Measurements from ENCODE around the gene BLACAT1. TPM values are rescaled to one million over a fixed set of nuclear protein-coding genes. Genes with fewer than 3 reads are reported as not detected.

The BLACAT1 gene
- total RNA-seq, 1 experiment from 2014 or later: not detected

GRCh38 chr1:205454903-205455335, 926 bp downstream of the BLACAT1 start:
- no peaks in the 10 kb centered on the region for H3K9me3 ChIP-seq (ENCODE audit: low read length)
- no peak overlapping the region for H2AFZ ChIP-seq (ENCODE audit: low read length)
- no peaks in the 10 kb centered on the region for H4K20me1 ChIP-seq (ENCODE audit: insufficient read depth, low read depth, low read length)
- no peaks in the 10 kb centered on the region for H3K27me3 ChIP-seq (ENCODE audit: low read length)
- H3K4me1 ChIP-seq (ENCODE audit: low read length): no peaks in the 10 kb centered on the region
- no peaks in the 10 kb centered on the region for H3K9me2 ChIP-seq (replicated peaks; ENCODE audit: insufficient read depth, low read length)
- no peak overlapping the region for H3K4me2 ChIP-seq (ENCODE audit: low read depth, low read length, poor library complexity, severe bottlenecking)
- H3K4me3 ChIP-seq (ENCODE audit: low read length): no peak overlapping the region
- H3K9ac ChIP-seq (ENCODE audit: low read length): no peak overlapping the region
- no peak overlapping the region for H3K27ac ChIP-seq (ENCODE audit: low read length)
- no peaks in the 10 kb centered on the region for H3K36me3 ChIP-seq (ENCODE audit: insufficient read depth, low read length)
- no peak for DNase-seq
- no peaks in the 10 kb centered on the region for H3K79me2 ChIP-seq (ENCODE audit: low read length)

DNA sequence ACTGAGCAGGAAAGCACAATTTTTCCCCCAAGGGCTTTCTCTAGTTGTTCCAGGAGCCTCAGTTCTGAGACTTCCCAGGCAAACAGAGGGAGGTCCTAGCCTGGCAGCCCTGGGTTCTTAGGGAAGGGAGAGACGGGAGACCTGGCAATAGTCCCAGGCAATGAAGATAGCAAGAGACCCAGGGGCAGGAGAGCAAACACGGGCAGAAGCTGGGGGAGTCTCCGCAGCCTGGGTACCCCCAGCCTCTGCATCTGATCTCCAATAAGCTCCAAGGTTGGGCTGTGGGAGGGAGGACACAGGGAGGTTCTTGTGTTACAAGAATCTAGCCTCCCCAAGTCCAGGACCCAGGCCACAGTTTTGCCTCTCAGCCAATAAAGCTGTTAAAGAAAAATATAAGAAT, 2.4 kb downstream of the BLACAT1 start:
- H3K4me3 ChIP-seq (ENCODE audit: low read length): no peak overlapping the region
- H3K36me3 ChIP-seq (ENCODE audit: insufficient read depth, low read length): no peaks in the 10 kb centered on the region
- H3K79me2 ChIP-seq (ENCODE audit: low read length): no peaks in the 10 kb centered on the region
- no peaks in the 10 kb centered on the region for H3K9me3 ChIP-seq (ENCODE audit: low read length)
- no peaks in the 10 kb centered on the region for H3K9me2 ChIP-seq (replicated peaks; ENCODE audit: insufficient read depth, low read length)
- no peak overlapping the region for H3K27ac ChIP-seq (ENCODE audit: low read length)
- no peaks in the 10 kb centered on the region for H3K27me3 ChIP-seq (ENCODE audit: low read length)
- no peaks in the 10 kb centered on the region for H3K4me1 ChIP-seq (ENCODE audit: low read length)
- no peak overlapping the region for H3K9ac ChIP-seq (ENCODE audit: low read length)
- no peaks in the 10 kb centered on the region for H4K20me1 ChIP-seq (ENCODE audit: insufficient read depth, low read depth, low read length)
- no peak overlapping the region for H2AFZ ChIP-seq (ENCODE audit: low read length)
- no peak for DNase-seq
- no peak overlapping the region for H3K4me2 ChIP-seq (ENCODE audit: low read depth, low read length, poor library complexity, severe bottlenecking)

GRCh38 chr1:205452933-205453332, 2.9 kb downstream of the BLACAT1 start:
- DNase-seq: no peak
- Histone ChIP-seq H3K4me2 (ENCODE audit: low read depth, low read length, poor library complexity, severe bottlenecking) (no peak overlapping the region), H2AFZ (ENCODE audit: low read length) (no peak overlapping the region), H3K4me3 (ENCODE audit: low read length) (no peak overlapping the region), H3K4me1 (ENCODE audit: low read length) (no peaks in the 10 kb centered on the region), H3K9me3 (ENCODE audit: low read length) (no peaks in the 10 kb centered on the region), H4K20me1 (ENCODE audit: insufficient read depth, low read depth, low read length) (no peaks in the 10 kb centered on the region), H3K9ac (ENCODE audit: low read length) (no peak overlapping the region), H3K36me3 (ENCODE audit: insufficient read depth, low read length) (no peaks in the 10 kb centered on the region), H3K79me2 (ENCODE audit: low read length) (no peaks in the 10 kb centered on the region), H3K27ac (ENCODE audit: low read length) (no peak overlapping the region), H3K9me2 (replicated peaks; ENCODE audit: insufficient read depth, low read length) (no peaks in the 10 kb centered on the region), H3K27me3 (ENCODE audit: low read length) (no peaks in the 10 kb centered on the region)

- Histone ChIP-seq H3K4me3 (ENCODE audit: low read length) (no peak overlapping the region), H3K27me3 (ENCODE audit: low read length) (no peaks in the 10 kb centered on the region), H3K9me3 (ENCODE audit: low read length) (no peaks in the 10 kb centered on the region), H4K20me1 (ENCODE audit: insufficient read depth, low read depth, low read length) (no peaks in the 10 kb centered on the region), H3K9me2 (replicated peaks; ENCODE audit: insufficient read depth, low read length) (no peaks in the 10 kb centered on the region), H3K4me1 (ENCODE audit: low read length) (no peaks in the 10 kb centered on the region), H3K9ac (ENCODE audit: low read length) (no peak overlapping the region), H3K27ac (ENCODE audit: low read length) (no peak overlapping the region), H3K79me2 (ENCODE audit: low read length) (no peaks in the 10 kb centered on the region), H3K4me2 (ENCODE audit: low read depth, low read length, poor library complexity, severe bottlenecking) (no peak overlapping the region), H3K36me3 (ENCODE audit: insufficient read depth, low read length) (no peaks in the 10 kb centered on the region), H2AFZ (ENCODE audit: low read length) (no peak overlapping the region)
- no peak for DNase-seq
Observed at GRCh38 chr1:205452364-205452763, 3.5 kb downstream of the BLACAT1 start.

GRCh38 chr1:205451759-205452164, 4.1 kb downstream of the BLACAT1 start:
- Histone ChIP-seq H3K4me2 (ENCODE audit: low read depth, low read length, poor library complexity, severe bottlenecking) (no peak overlapping the region), H3K27me3 (ENCODE audit: low read length) (no peaks in the 10 kb centered on the region)

DNA sequence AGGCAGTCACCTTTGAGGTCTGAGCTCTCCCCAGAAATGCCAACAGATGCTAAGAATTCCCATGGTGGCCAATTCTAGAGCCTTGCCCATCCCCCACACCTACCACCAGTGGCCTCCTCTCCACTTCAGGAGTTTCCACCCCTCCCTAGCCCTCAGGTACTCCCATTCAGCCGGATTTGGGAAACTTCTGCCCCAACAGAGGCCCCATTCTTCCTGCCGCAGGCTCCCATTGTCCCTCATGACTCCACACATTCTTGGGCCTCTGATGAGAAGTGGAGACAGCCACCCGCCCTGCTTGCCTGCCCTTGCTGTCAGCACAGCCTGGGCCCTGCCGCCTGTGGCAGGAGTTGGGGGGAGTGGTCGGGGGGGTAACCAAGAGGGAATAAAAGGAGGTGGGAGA, 4.6 kb downstream of the BLACAT1 start:
- Histone ChIP-seq H3K9me3 (ENCODE audit: low read length) (no peaks in the 10 kb centered on the region), H3K4me1 (ENCODE audit: low read length) (no peaks in the 10 kb centered on the region), H4K20me1 (ENCODE audit: insufficient read depth, low read depth, low read length) (no peaks in the 10 kb centered on the region), H3K4me3 (ENCODE audit: low read length) (no peak overlapping the region), H3K4me2 (ENCODE audit: low read depth, low read length, poor library complexity, severe bottlenecking) (no peak overlapping the region), H3K79me2 (ENCODE audit: low read length) (no peaks in the 10 kb centered on the region), H3K27me3 (ENCODE audit: low read length) (no peaks in the 10 kb centered on the region), H3K36me3 (ENCODE audit: insufficient read depth, low read length) (no peaks in the 10 kb centered on the region), H2AFZ (ENCODE audit: low read length) (no peak overlapping the region), H3K9ac (ENCODE audit: low read length) (no peak overlapping the region), H3K27ac (ENCODE audit: low read length) (no peak overlapping the region), H3K9me2 (replicated peaks; ENCODE audit: insufficient read depth, low read length) (no peaks in the 10 kb centered on the region)
- no peak for DNase-seq

More at GRCh38 chr1:205451759-205452164, 4.1 kb downstream of the BLACAT1 start:
- H3K4me1 ChIP-seq (ENCODE audit: low read length): no peaks in the 10 kb centered on the region
- H3K27ac ChIP-seq (ENCODE audit: low read length): no peak overlapping the region
- H3K9ac ChIP-seq (ENCODE audit: low read length): no peak overlapping the region
- H4K20me1 ChIP-seq (ENCODE audit: insufficient read depth, low read depth, low read length): no peaks in the 10 kb centered on the region
- no peaks in the 10 kb centered on the region for H3K36me3 ChIP-seq (ENCODE audit: insufficient read depth, low read length)
- no peak for DNase-seq
- H3K79me2 ChIP-seq (ENCODE audit: low read length): no peaks in the 10 kb centered on the region
- H3K4me3 ChIP-seq (ENCODE audit: low read length): no peak overlapping the region
- no peak overlapping the region for H2AFZ ChIP-seq (ENCODE audit: low read length)
- H3K9me3 ChIP-seq (ENCODE audit: low read length): no peaks in the 10 kb centered on the region
- H3K9me2 ChIP-seq (replicated peaks; ENCODE audit: insufficient read depth, low read length): no peaks in the 10 kb centered on the region

DNA sequence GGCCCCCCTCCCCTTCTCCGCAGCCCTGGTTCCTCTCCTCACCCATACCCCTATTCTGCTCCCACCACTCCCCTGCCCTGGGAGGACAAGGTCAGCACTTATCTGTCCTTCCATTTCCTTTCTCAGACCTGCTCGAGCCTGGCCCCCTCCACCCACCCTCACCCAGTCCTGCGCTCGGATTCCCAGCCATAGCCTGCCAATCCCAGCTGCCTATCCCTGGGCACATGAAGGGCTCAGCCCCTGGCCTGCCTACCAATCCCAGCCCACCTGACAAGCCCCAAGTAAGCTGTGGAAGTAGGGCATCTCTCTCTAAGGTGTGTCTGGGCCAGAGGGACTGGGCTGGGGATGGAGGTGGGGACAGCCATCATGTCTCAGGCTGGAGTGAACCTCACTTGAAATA, 5.4 kb downstream of the BLACAT1 start:
- Histone ChIP-seq H3K9me2 (replicated peaks; ENCODE audit: insufficient read depth, low read length) (no peaks in the 10 kb centered on the region), H3K4me3 (ENCODE audit: low read length) (no peak overlapping the region), H3K4me1 (ENCODE audit: low read length) (no peaks in the 10 kb centered on the region), H3K9ac (ENCODE audit: low read length) (no peak overlapping the region), H3K36me3 (ENCODE audit: insufficient read depth, low read length) (no peaks in the 10 kb centered on the region), H3K27ac (ENCODE audit: low read length) (no peak overlapping the region), H2AFZ (ENCODE audit: low read length) (no peak overlapping the region), H3K79me2 (ENCODE audit: low read length) (no peaks in the 10 kb centered on the region), H3K4me2 (ENCODE audit: low read depth, low read length, poor library complexity, severe bottlenecking) (no peak overlapping the region), H4K20me1 (ENCODE audit: insufficient read depth, low read depth, low read length) (no peaks in the 10 kb centered on the region), H3K9me3 (ENCODE audit: low read length) (no peaks in the 10 kb centered on the region), H3K27me3 (ENCODE audit: low read length) (no peaks in the 10 kb centered on the region)
- DNase-seq: no peak

GRCh38 chr1:205449750-205450443, 5.9 kb downstream of the BLACAT1 start:
- Histone ChIP-seq H3K27me3 (ENCODE audit: low read length) (no peaks in the 10 kb centered on the region), H3K9me3 (ENCODE audit: low read length) (no peaks in the 10 kb centered on the region), H3K27ac (ENCODE audit: low read length) (no peak overlapping the region), H3K9ac (ENCODE audit: low read length) (no peak overlapping the region), H3K4me1 (ENCODE audit: low read length) (no peaks in the 10 kb centered on the region), H3K79me2 (ENCODE audit: low read length) (no peaks in the 10 kb centered on the region), H3K9me2 (replicated peaks; ENCODE audit: insufficient read depth, low read length) (no peaks in the 10 kb centered on the region), H3K4me2 (ENCODE audit: low read depth, low read length, poor library complexity, severe bottlenecking) (no peak overlapping the region), H2AFZ (ENCODE audit: low read length) (no peak overlapping the region), H3K36me3 (ENCODE audit: insufficient read depth, low read length) (no peaks in the 10 kb centered on the region), H3K4me3 (ENCODE audit: low read length) (no peak overlapping the region), H4K20me1 (ENCODE audit: insufficient read depth, low read depth, low read length) (no peaks in the 10 kb centered on the region)
- DNase-seq: no peak
